DOHH2 (cell line): ENCODE results near the gene OGFOD1.

Experiments
- H3F3A ChIP-seq: fragments of 200-600 bp; sonication (generic), shearing (Covaris generic); 2 replicates; pipeline ENCODE4 v1.6.0; 2016; ENCODE audit warnings: antibody characterized with exemption, mild to moderate bottlenecking; ENCODE audit not compliant: control insufficient read depth, insufficient read depth
- H3K27ac ChIP-seq: fragments of 200-600 bp; sonication (generic); 2 replicates; pipeline ENCODE4 v1.5.1; 2014; ENCODE audit warnings: low read depth, mild to moderate bottlenecking, low read length, moderate library complexity
- H3K27me3 ChIP-seq: fragments of 200-600 bp; sonication (generic); 2 replicates; pipeline ENCODE4 v1.6.1; 2014; ENCODE audit warnings: mild to moderate bottlenecking, low read length, mixed read lengths; ENCODE audit not compliant: control insufficient read depth
- H3K36me3 ChIP-seq: fragments of 200-600 bp; sonication (generic); 2 replicates; pipeline ENCODE4 v1.6.1; 2014; ENCODE audit warnings: mild to moderate bottlenecking, low read length, moderate library complexity, mixed read lengths; ENCODE audit not compliant: control insufficient read depth
- H3K4me1 ChIP-seq: fragments of 200-600 bp; sonication (generic); 2 replicates; pipeline ENCODE4 v1.6.1; 2014; ENCODE audit warnings: mild to moderate bottlenecking, low read length, mixed read lengths; ENCODE audit not compliant: control insufficient read depth
- H3K4me2 ChIP-seq: fragments of 200-600 bp; sonication (generic); 2 replicates; pipeline ENCODE4 v1.6.0; 2014; ENCODE audit warnings: mild to moderate bottlenecking, low read length, moderate library complexity
- H3K4me3 ChIP-seq: fragments of 200-600 bp; sonication (generic); 2 replicates; pipeline ENCODE4 v1.5.1; 2014; ENCODE audit warnings: mild to moderate bottlenecking, low read length, mixed read lengths
- H3K79me2 ChIP-seq: fragments of 200-600 bp; sonication (generic); 2 replicates; pipeline ENCODE4 v1.6.1; 2014; ENCODE audit warnings: mild to moderate bottlenecking, low read length, mixed read lengths; ENCODE audit not compliant: control insufficient read depth
- H3K9me2 ChIP-seq: fragments of 200-600 bp; sonication (generic); replicated peaks from 2 replicates; pipeline ENCODE4 v1.6.1; 2014; ENCODE audit warnings: mild to moderate bottlenecking, low read length, mixed read lengths; ENCODE audit not compliant: control insufficient read depth
- H3K9me3 ChIP-seq: fragments of 200-600 bp; sonication (generic); 2 replicates; pipeline ENCODE4 v1.6.1; 2014; ENCODE audit warnings: antibody characterized with exemption, low read length, mixed read lengths; ENCODE audit not compliant: control insufficient read depth, insufficient read depth
- H4K20me1 ChIP-seq: fragments of 200-600 bp; sonication (generic); 2 replicates; pipeline ENCODE4 v1.6.0; 2014; ENCODE audit warnings: low read depth, mild to moderate bottlenecking, antibody characterized with exemption, low read length, moderate library complexity; ENCODE audit not compliant: control insufficient read depth, insufficient read depth
- EZH2phosphoT487 ChIP-seq: fragments of 200-600 bp; sonication (generic); IDR thresholded peaks from 2 replicates; pipeline ENCODE4 v1.6.1; 2017; ENCODE audit warnings: borderline replicate concordance, mild to moderate bottlenecking, antibody characterized with exemption, low read length, moderate library complexity, mixed read lengths
- TF ChIP-seq, protein P1 (sequence below): fragments of 200-600 bp; sonication (generic); IDR thresholded peaks from one replicate; pipeline ENCODE4 v1.5.1; 2014; ENCODE audit warnings: antibody characterized with exemption, mild to moderate bottlenecking, low read depth, low read length; ENCODE audit not compliant: poor library complexity, severe bottlenecking

Gene OGFOD1

DNA sequence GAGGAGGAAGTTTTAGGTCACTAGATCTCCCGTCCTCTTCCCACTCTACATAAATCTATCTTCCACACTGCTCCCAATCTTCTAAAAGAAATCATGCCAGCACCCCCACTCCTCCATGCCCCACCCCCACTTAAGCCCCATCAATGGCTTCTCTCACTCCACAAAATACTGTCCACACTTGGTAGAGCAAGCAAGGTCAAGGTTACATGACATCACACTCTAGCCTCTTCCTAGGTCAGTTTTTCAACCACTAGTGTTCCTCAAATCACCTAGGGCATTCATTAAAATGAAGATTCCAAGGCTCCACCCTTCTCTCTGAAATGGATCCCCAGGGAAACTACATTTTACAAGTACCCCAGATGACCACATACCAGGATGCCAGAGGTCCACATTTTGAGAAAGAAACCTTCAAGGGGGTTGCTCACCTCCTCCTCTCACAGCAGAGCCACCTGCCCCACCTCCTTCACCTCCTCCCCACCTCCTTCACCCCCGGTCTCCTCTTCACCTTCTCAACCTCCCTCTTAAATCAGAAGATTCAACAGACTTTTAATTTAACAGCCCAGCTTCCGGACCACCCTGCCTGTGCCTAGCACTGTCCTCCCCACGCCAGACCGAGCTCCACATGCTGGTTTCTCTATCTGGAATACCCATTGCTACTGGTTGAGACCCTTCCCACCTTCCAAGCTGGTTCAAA, 29.2 kb upstream of the OGFOD1 start:
- Histone ChIP-seq H3K36me3 (peaks cover 45% of the 10 kb centered on the region), H3K4me2 (peak overlapping the region; percentile 70), H3K4me1 (peaks cover 69% of the 10 kb centered on the region), H3K79me2 (peaks cover 75% of the 10 kb centered on the region), H3K27me3 (no peaks in the 10 kb centered on the region), H3K4me3 (peak overlapping the region; percentile 75), H3K27ac (peak overlapping the region; percentile 97), H3K9me2 (no peaks in the 10 kb centered on the region), H3K9me3 (no peaks in the 10 kb centered on the region), H3F3A (peaks cover 55% of the 10 kb centered on the region), H4K20me1 (0 out of 2 replicates have a peak, but pooled peaks cover 3% of the 10 kb centered on the region)
- TF ChIP-seq, protein P1, sequence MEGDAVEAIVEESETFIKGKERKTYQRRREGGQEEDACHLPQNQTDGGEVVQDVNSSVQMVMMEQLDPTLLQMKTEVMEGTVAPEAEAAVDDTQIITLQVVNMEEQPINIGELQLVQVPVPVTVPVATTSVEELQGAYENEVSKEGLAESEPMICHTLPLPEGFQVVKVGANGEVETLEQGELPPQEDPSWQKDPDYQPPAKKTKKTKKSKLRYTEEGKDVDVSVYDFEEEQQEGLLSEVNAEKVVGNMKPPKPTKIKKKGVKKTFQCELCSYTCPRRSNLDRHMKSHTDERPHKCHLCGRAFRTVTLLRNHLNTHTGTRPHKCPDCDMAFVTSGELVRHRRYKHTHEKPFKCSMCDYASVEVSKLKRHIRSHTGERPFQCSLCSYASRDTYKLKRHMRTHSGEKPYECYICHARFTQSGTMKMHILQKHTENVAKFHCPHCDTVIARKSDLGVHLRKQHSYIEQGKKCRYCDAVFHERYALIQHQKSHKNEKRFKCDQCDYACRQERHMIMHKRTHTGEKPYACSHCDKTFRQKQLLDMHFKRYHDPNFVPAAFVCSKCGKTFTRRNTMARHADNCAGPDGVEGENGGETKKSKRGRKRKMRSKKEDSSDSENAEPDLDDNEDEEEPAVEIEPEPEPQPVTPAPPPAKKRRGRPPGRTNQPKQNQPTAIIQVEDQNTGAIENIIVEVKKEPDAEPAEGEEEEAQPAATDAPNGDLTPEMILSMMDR = no peak
- no peak for TF ChIP-seq EZH2phosphoT487

DNA sequence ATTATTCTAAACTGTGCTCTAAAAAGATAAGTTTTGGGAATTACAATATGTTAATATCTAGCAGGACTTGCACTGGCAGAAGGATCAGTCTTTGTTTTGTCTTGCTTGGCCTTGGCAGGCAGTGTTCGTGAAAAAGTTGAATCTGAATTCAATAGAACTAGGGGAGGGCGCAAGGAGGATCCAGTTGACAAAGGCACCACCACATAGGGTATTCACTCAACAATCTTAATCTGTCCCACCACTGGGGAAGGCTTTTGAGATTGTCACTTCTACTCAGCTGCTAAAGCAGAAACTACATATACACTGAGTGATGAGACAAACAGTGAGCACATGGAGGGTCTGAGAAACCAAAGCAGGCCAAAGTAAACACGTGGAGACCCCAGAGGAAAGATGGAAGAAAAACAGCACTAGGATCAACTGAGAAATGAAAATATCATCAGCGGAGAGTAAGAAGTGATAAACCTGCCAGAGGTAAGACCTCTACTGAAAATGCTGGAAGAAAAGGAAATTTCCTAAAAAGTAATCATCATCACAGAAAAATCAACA, 28.4 kb upstream of the OGFOD1 start:
- Histone ChIP-seq H3K4me2 (peak overlapping the region; percentile 70), H3K79me2 (peaks cover 66% of the 10 kb centered on the region), H3K4me1 (peaks cover 61% of the 10 kb centered on the region), H3K9me2 (no peaks in the 10 kb centered on the region), H3K9me3 (no peaks in the 10 kb centered on the region), H3K27ac (peak overlapping the region; percentile 97), H3K36me3 (peaks cover 37% of the 10 kb centered on the region), H3F3A (peaks cover 61% of the 10 kb centered on the region), H3K27me3 (no peaks in the 10 kb centered on the region), H4K20me1 (0 out of 2 replicates have a peak, but pooled peaks cover 3% of the 10 kb centered on the region), H3K4me3 (peak overlapping the region; percentile 75)
- TF ChIP-seq EZH2phosphoT487 = no peak
- TF ChIP-seq, protein P1 = no peak

DNA sequence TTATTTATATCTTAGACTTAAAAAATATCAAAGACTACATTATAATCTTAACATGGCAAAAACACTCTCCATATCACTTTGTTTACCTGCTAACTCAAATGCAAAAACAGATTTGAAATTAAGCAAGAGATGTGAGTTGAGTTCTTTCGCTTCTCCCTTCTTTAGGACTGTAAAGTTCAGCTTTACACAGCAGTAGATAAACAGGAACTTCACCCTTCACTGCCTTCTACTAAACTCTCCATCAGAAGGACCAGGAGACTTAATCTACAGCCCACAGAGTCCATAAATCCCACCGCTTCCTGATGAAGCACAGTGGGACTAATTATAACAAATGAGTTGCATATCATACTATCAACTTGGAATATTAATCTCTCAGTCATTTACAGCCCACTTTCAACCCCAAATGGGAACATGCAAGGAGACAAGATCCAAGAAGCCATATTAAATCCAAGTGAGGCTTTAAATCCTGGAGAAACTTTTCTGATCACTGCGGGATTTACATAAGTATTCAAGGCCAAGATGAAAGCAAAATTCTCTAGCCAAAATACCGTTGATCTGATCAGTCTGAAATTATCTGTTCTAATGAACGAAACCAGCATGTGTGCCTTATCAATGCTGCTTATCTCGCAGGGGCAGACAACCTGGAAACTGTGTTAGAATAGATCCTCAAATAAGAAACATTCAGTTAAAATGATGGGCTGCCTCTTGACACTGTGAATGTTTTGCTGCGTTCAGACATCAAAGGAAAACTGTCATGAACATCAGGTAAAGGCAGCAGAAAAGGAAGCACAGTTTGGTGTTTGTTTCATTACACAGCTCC, 27.6 kb upstream of the OGFOD1 start:
- Histone ChIP-seq H3K36me3 (peaks cover 39% of the 10 kb centered on the region), H3K4me3 (peak overlapping the region; percentile 75), H3K79me2 (peaks cover 58% of the 10 kb centered on the region), H3K9me3 (no peaks in the 10 kb centered on the region), H3K4me2 (peak overlapping the region; percentile 70), H4K20me1 (0 out of 2 replicates have a peak, but pooled peaks cover 3% of the 10 kb centered on the region), H3K4me1 (peaks cover 52% of the 10 kb centered on the region), H3K27ac (peak overlapping the region; percentile 97), H3F3A (peaks cover 61% of the 10 kb centered on the region), H3K27me3 (no peaks in the 10 kb centered on the region), H3K9me2 (no peaks in the 10 kb centered on the region)
- TF ChIP-seq EZH2phosphoT487 = no peak
- TF ChIP-seq, protein P1 = no peak
